Measurements from ENCODE around the gene AHNAK. TPM values are rescaled to one million over a fixed set of nuclear protein-coding genes. Genes with fewer than 3 reads are reported as not detected.

AHNAK gene
- total RNA-seq, 4 donors from 2014 or later, result 1,348 to 2,181 (median 1,745) TPM

DNA sequence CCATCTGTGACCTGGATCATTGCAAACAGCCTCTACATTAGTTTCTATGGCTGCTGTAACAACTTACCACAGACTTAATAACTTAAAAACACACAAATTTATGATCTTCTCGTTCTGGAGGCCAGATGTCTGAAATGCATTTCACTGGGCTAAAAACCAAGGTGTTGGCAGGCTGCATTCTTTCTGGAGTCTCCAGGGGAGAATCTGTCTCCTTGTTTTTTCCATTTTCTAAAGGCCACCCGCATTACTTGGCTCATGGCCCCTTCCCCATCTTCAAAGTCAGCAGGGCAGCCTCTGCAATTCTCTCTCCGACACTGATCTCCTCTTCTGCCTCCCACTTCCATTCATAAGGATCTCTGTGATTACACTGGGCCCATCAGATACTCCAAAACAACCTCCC, 116.2 kb downstream of the AHNAK start:
- Histone ChIP-seq H3K27me3 (no peaks in the 10 kb centered on the region), H3K36me3 (no peaks in the 10 kb centered on the region), H3K27ac (peak overlapping the region in 3 of 4 donors; percentile 71 to 85 (median 82)), H3K9me3 (no peaks in the 10 kb centered on the region), H3K4me1 (peaks cover 0 to 61% (median 31%) of the 10 kb centered on the region in 3 donors), H3K4me3 (no peak overlapping the region)
- TF ChIP-seq EP300 (IDR thresholded peaks at IDR 0.05), result no peak
- WGBS, 2 donors (ENCODE audit: low coverage in 1 of 2), result 61% methylated on average over 3 of the region's 3 CpGs; no CpG with 5 or more reads in 1 of the 2 donors
- ATAC-seq, result no peak

DNA sequence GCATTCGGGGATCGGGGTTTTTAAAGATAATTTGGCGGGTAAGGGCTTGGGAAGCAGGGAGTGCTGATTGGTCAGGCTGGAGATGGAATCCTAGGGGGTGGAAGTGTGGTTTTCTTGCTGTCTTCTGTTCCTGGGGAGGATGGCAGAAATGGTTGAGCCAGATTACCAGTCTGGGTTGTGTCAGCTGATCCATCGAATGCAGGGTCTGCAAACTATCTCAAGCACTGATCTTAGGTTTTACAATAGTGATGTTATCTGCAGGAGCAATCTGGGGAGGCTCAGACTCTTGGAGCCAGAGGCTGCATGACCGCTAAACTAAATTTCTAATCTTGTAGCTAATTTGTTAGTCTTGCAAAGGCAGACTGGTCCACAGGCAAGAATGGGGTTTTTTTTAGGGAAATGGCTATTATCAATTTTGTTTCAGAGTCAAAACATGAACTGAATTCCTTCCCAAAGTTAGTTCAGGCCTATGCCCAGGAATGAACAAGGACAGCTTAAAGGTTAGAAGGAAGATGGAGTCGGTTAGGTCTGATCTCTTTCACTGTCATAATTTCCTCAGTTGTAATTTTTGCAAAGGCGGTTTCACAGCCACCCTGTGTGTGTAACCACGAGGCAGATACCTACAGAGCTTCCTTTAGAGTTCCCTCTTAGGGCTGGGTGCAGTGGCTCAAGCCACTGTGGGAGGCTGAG, 117.6 kb downstream of the AHNAK start:
- no peak overlapping the region for H3K4me3 ChIP-seq
- ATAC-seq, result no peak

DNA sequence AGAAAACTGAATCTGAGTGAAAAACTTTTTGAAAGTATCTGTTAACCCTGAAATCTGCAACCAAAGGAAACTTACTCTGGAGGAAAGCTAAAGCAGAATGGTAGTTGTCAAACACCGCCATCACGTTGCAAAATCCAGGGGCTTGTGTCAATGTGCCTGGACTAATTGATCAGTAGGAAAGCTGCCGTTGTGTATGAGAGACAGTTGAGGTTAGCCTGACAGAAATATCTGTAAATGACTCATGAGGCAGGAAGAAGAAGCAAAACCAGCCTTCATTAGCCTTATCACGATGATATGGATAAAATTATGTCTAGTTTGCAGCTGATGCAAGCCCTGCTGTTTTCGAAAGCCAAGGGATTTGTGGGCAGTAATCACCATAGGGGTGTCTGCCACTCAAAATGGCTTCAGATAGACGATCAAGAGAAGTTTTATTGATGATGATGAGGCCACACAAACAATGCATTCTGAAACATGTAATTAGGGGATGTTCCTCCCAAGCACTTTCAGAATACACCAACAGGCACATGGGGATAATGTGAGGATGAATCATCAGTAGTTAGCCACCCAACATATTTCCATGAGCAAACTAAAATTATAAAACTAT, 118.9 kb downstream of the AHNAK start:
- TF ChIP-seq EP300 (IDR thresholded peaks at IDR 0.05) (no peak), POLR2A (IDR thresholded peaks at IDR 0.05) (no peak), POLR2AphosphoS5 (IDR thresholded peaks at IDR 0.05) (no peak)
- TF ChIP-seq, protein P1, sequence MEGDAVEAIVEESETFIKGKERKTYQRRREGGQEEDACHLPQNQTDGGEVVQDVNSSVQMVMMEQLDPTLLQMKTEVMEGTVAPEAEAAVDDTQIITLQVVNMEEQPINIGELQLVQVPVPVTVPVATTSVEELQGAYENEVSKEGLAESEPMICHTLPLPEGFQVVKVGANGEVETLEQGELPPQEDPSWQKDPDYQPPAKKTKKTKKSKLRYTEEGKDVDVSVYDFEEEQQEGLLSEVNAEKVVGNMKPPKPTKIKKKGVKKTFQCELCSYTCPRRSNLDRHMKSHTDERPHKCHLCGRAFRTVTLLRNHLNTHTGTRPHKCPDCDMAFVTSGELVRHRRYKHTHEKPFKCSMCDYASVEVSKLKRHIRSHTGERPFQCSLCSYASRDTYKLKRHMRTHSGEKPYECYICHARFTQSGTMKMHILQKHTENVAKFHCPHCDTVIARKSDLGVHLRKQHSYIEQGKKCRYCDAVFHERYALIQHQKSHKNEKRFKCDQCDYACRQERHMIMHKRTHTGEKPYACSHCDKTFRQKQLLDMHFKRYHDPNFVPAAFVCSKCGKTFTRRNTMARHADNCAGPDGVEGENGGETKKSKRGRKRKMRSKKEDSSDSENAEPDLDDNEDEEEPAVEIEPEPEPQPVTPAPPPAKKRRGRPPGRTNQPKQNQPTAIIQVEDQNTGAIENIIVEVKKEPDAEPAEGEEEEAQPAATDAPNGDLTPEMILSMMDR (IDR thresholded peaks at IDR 0.05), result no peak
- Histone ChIP-seq H3K4me1 (peaks cover 0 to 46% (median 14%) of the 10 kb centered on the region in 3 donors), H3K4me3 (no peak overlapping the region), H3K27ac (peak overlapping the region in 2 of 4 donors; percentile 39 to 53), H3K36me3 (no peaks in the 10 kb centered on the region), H3K9me3 (no peaks in the 10 kb centered on the region), H3K27me3 (no peaks in the 10 kb centered on the region)
- WGBS, 2 donors (ENCODE audit: low coverage in 1 of 2), result 51 to 59% methylated on average over 5 of the region's 6 CpGs
- ATAC-seq, result no peak

More for the DNA sequence above, 117.6 kb downstream of the AHNAK start:
- TF ChIP-seq POLR2A (IDR thresholded peaks at IDR 0.05) (no peak), POLR2AphosphoS5 (IDR thresholded peaks at IDR 0.05) (no peak), EP300 (IDR thresholded peaks at IDR 0.05) (no peak)
- TF ChIP-seq, protein P1 (IDR thresholded peaks at IDR 0.05), result no peak
- Histone ChIP-seq H3K9me3 (no peaks in the 10 kb centered on the region), H3K36me3 (no peaks in the 10 kb centered on the region), H3K4me1 (peaks cover 0 to 59% (median 25%) of the 10 kb centered on the region in 3 donors), H3K27ac (peak overlapping the region in 1 of 4 donors; percentile 26), H3K27me3 (no peaks in the 10 kb centered on the region)
- 66 to 88% methylated on average over 7 of the region's 8 CpGs for WGBS, 2 donors (ENCODE audit: low coverage in 1 of 2)

DNA sequence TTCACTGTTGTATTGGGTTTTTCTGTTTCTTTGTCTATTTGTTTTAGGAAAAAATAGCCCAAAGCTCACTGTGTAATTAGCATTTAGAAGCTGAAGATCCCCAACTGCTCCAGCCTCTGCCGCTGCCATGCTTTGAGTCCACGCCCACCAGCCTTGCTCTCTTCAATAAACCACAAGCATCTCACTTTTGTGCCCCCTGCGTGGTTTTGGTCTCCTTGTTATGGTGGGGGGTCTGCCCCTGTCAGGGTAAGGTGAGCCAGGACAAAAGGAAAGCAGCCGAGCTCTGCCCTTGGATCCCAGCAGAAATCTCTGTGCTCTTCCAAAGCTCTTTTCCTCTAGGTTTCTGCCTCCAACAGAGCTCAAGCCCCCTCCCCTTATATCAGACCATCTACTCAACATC, 123.6 kb downstream of the AHNAK start:
- TF ChIP-seq POLR2AphosphoS5 (IDR thresholded peaks at IDR 0.05) (no peak), POLR2A (IDR thresholded peaks at IDR 0.05) (no peak), EP300 (IDR thresholded peaks at IDR 0.05) (no peak)
- TF ChIP-seq, protein P1 (IDR thresholded peaks at IDR 0.05), result no peak
- Histone ChIP-seq H3K27ac (peak overlapping the region in 1 of 4 donors; percentile 26), H3K27me3 (no peaks in the 10 kb centered on the region), H3K36me3 (no peaks in the 10 kb centered on the region), H3K4me1 (peaks cover 3 to 41% (median 8%) of the 10 kb centered on the region in 3 donors), H3K4me3 (no peak overlapping the region), H3K9me3 (no peaks in the 10 kb centered on the region)
- no peak for ATAC-seq
- 83 to 85% methylated on average over 2 to 4 of the region's 4 CpGs for WGBS, 2 donors (ENCODE audit: low coverage in 1 of 2)

DNA sequence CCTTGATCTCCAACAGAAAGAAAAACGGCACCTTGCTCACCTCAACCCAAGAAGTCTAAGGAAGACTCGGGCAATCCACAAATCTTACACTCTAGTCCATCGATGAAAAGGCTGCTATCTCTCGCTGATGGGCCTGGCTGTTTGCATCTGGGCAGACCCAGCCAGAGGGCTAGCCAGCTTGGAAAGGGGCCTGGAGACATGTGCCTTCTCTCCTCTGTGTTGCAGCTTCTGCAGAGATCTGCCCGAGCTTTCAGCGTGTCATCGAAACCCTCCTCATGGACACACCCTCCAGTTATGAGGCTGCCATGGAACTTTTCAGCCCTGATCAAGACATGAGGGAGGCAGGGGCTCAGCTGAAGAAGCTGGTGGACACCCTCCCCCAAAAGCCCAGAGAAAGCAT, 124.6 kb downstream of the AHNAK start:
- TF ChIP-seq POLR2A (IDR thresholded peaks at IDR 0.05), result no peak
- no peak for TF ChIP-seq POLR2AphosphoS5 (IDR thresholded peaks at IDR 0.05)
- no peak for TF ChIP-seq EP300 (IDR thresholded peaks at IDR 0.05)
- TF ChIP-seq, protein P1 (IDR thresholded peaks at IDR 0.05), result no peak

More for the DNA sequence above, 124.6 kb downstream of the AHNAK start:
- Histone ChIP-seq H3K36me3 (no peaks in the 10 kb centered on the region), H3K4me1 (peaks cover 3 to 43% (median 8%) of the 10 kb centered on the region in 3 donors), H3K27me3 (no peaks in the 10 kb centered on the region), H3K9me3 (no peaks in the 10 kb centered on the region), H3K27ac (peak overlapping the region in 1 of 4 donors; percentile 22), H3K4me3 (no peak overlapping the region)
- ATAC-seq, result no peak
- WGBS, 2 donors (ENCODE audit: low coverage in 1 of 2), result 55 to 88% methylated on average over 2 to 4 of the region's 7 CpGs

All from gastroesophageal sphincter (tissue), 4 donors.